HEK293T (cell line): ENCODE results near the gene FJX1.

Experiments
- ARNT ChIP-seq: fragments of 450-650 bp; IDR thresholded peaks from 2 replicates; pipeline ENCODE4 v1.6.1; 2017; ENCODE audit warnings: mild to moderate bottlenecking
- BHLHE40 ChIP-seq: fragments of 450-650 bp; IDR thresholded peaks from 2 replicates; pipeline ENCODE4 v1.6.1; 2016; ENCODE audit warnings: mild to moderate bottlenecking, moderate library complexity, borderline replicate concordance
- CTBP1 ChIP-seq: fragments of 450-650 bp; IDR thresholded peaks from 2 replicates; pipeline ENCODE4 v1.6.1; 2016; ENCODE audit warnings: borderline replicate concordance
- FOXA1 ChIP-seq: fragments of 450-650 bp; IDR thresholded peaks from 2 replicates; pipeline ENCODE4 v1.6.1; 2016; ENCODE audit warnings: mild to moderate bottlenecking
- FOXM1 ChIP-seq: fragments of 450-650 bp; IDR thresholded peaks from 2 replicates; pipeline ENCODE4 v1.6.1; 2017; ENCODE audit warnings: mild to moderate bottlenecking, borderline replicate concordance
- L3MBTL2 ChIP-seq: fragments of 450-650 bp; conservative IDR thresholded peaks from 2 replicates; pipeline ENCODE4 v1.6.1; 2016; ENCODE audit warnings: mild to moderate bottlenecking
- LEF1 ChIP-seq: fragments of 450-650 bp; IDR thresholded peaks from 2 replicates; pipeline ENCODE4 v1.6.1; 2017; ENCODE audit warnings: mild to moderate bottlenecking, borderline replicate concordance
- SP1 ChIP-seq: fragments of 450-650 bp; IDR thresholded peaks from 2 replicates; pipeline ENCODE4 v1.6.1; 2017
- TARDBP ChIP-seq: fragments of 450-650 bp; IDR thresholded peaks from 2 replicates; pipeline ENCODE4 v1.6.1; 2016
- ZNF384 ChIP-seq: fragments of 450-650 bp; IDR thresholded peaks from 2 replicates; pipeline ENCODE4 v1.6.1; 2016

GRCh38 chr11:35655254-35655653 is 37.0 kb downstream of the FJX1 start:
- no peak for TF ChIP-seq SP1
- no peak for TF ChIP-seq CTBP1
- TF ChIP-seq LEF1, result no peak
- no peak for TF ChIP-seq BHLHE40
- no peak for TF ChIP-seq FOXA1
- no peak for TF ChIP-seq L3MBTL2
- no peak for TF ChIP-seq FOXM1
- TF ChIP-seq TARDBP, result no peak
- no peak for TF ChIP-seq ZNF384
- no peak for TF ChIP-seq ARNT
